ENCODE results near the gene ZNF614.

DNA sequence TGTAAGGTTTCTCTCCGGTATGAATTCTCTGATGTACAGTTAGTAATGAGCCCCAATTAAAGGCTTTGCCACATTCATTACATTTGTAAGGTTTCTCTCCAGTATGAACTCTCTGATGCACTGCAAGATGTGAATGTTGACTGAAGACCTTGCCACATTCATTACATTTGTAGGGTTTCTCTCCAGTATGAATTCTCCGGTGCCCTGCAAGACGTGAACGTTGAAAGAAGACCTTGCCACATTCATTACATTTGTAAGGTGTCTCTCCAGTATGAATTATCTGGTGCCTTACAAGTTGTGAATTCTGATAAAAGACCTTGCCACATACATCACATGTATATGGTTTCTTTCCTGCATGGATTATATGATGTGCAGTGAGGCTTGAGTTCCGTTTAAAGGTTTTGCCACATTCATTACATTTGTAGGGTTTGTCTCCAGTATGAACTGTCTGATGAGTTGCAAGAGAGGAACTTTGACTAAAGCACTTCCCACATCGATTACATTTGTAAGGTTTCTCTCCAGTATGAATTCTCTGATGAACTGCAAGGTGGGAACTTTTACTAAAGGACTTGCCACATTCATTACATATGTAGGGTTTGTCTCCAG, 38.2 kb upstream of the ZNF614 start:
- no peak for TF ChIP-seq CTCF (IDR thresholded peaks at IDR 0.05 in 4 of 5, conservative IDR thresholded peaks at IDR 0.05 in 1 of 5)
- TF ChIP-seq POLR2A (IDR thresholded peaks at IDR 0.05), result no peak

All from gastrocnemius medialis (tissue), 4 donors.